Lung (tissue), 12 donors: ENCODE data around the gene TNFRSF18. TPM values are rescaled to one million over a fixed set of nuclear protein-coding genes. Genes with fewer than 3 reads are reported as not detected.

Experiments used
- ATAC-seq: fragments of 200-7000 bp; cut with Tn5 transposase; one replicate; pipeline ENCODE4 v1.9.1; 2020; ENCODE audit warnings: moderate number of reproducible peaks; ENCODE audit not compliant: insufficient read depth, low FRiP score
- DNase-seq, 3 donors: peaks; one replicate each; pipeline ENCODE4 v3.0.0-alpha.2; 2013 to 2017
- H3K27ac ChIP-seq, 2 donors: one replicate each; pipeline ENCODE4 v1.5.1; 2013; ENCODE audit warnings: mild to moderate bottlenecking in 2 of 2, moderate library complexity in 2 of 2, control low read depth in 1 of 2, inconsistent platforms in 1 of 2, low read depth in 1 of 2, low read length in 1 of 2
- H3K27me3 ChIP-seq, 3 donors: one replicate each; pipeline ENCODE4 v1.5.1; 2013; ENCODE audit warnings: low read length in 2 of 3; ENCODE audit not compliant: control insufficient read depth in 3 of 3, insufficient read depth in 3 of 3
- H3K36me3 ChIP-seq, 4 donors: one replicate each; pipeline ENCODE4 v1.5.1; 2013; ENCODE audit warnings: low read length in 4 of 4, mild to moderate bottlenecking in 1 of 4, moderate library complexity in 1 of 4; ENCODE audit not compliant: control insufficient read depth in 4 of 4, insufficient read depth in 4 of 4
- H3K4me1 ChIP-seq, 5 donors: one replicate each; pipeline ENCODE4 v1.5.1; 2013; ENCODE audit warnings: low read length in 5 of 5, mild to moderate bottlenecking in 2 of 5, moderate library complexity in 1 of 5; ENCODE audit not compliant: control insufficient read depth in 5 of 5, insufficient read depth in 5 of 5
- H3K4me3 ChIP-seq: one replicate; pipeline ENCODE4 v1.5.1; 2013; ENCODE audit warnings: mild to moderate bottlenecking, control low read depth, moderate library complexity
- H3K9ac ChIP-seq, 2 donors: one replicate each; pipeline ENCODE4 v1.5.1; 2013; ENCODE audit warnings: low read length in 2 of 2, control low read depth in 1 of 2; ENCODE audit not compliant: insufficient read depth in 1 of 2
- H3K9me3 ChIP-seq, 4 donors: one replicate each; pipeline ENCODE4 v1.5.1; 2013; ENCODE audit warnings: low read length in 3 of 4, mild to moderate bottlenecking in 1 of 4, moderate library complexity in 1 of 4; ENCODE audit not compliant: control insufficient read depth in 4 of 4, insufficient read depth in 3 of 4
- WGBS, 2 donors: extraction: QIAGEN DNeasy Blood & Tissue Kit; methylation state at CpG; one replicate each; pipeline ENCODE4 v1.1.7; 2013; 5-methylcytosine and 5-hydroxymethylcytosine counted together
- polyA plus RNA-seq, 2 donors: library from polyadenylated mRNA; stranded (reverse); fragments of 200-250 nt; gene quantifications; one replicate each; pipeline ENCODE4 v1.2.1, GENCODE V29; 2013
- total RNA-seq, 2 donors: library from RNA; depleted of rRNA in 1 of 2; stranded (reverse); fragments of >200 nt in 1 of 2; gene quantifications; one replicate each; pipeline ENCODE4 v1.2.1, GENCODE V29; 2014 to 2021
- TF ChIP-seq, protein P1 (sequence below): IDR thresholded peaks from 2 replicates; pipeline ENCODE4 v1.5.1; 2012; ENCODE audit warnings: mild to moderate bottlenecking; ENCODE audit errors: control extremely low read depth, extremely low read depth
- donor health status: control.
- donor health status: control.
- donor health status: Bipolar disorder and iron deficiency.
- donor health status: healthy.
- donor health status: DM: yes; HTN: yes; CAD: no.

TNFRSF18 gene
- total and polyA plus RNA-seq, 4 donors = 1.8 to 4.0 (median 2.4) TPM

DNA sequence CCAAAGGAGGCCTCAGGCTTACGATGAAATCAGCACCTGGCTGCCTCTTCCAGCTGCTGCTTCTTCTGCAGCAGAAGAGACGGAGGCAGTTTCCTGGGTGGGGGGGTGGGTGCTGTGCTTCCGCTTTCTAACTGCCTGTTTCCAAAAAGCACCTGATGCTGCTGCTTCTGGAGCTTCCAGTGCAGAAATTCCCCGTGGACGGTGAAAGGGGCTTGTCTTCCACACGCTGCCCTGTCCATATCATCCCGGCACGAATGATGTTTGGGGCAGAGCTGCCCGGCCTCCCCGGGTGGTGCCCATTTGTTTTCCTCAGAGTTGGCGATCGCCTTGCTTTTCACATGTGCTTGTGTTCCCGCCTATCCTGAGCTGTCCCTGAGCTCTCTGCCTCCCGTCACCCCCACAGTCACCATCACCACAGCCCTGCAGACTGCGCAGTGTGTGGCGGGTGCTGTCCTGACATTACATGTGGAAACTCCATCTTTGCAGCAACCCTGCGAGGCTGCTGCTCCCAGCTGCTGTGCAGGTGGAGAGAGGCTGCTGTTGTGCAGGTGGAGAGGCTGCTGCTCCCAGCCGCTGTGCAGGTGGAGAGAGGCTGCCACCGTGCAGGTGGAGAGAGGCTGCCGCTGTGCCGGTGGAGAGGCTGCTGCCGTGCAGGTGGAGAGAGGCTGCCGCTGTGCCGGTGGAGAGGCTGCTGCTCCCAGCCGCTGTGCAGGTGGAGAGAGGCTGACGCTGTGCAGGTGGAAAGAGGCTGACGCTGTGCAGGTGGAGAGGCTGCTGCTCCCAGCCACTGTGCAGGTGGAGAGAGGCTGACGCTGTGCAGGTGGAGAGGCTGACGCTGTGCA is 30.9 kb downstream of the TNFRSF18 start:
- H3K27ac ChIP-seq = no peak overlapping the region
- H3K4me1 ChIP-seq = no peaks in the 10 kb centered on the region
- H3K9me3 ChIP-seq = peaks cover 0 to 13% (median 0%) of the 10 kb centered on the region in 4 donors
- peaks cover 5 to 25% (median 10%) of the 10 kb centered on the region in 3 donors for H3K27me3 ChIP-seq
- H3K9ac ChIP-seq = no peak overlapping the region
- DNase-seq (peak in 1 of 3 donors; percentile 12), ATAC-seq (no peak)
- no peaks in the 10 kb centered on the region for H3K36me3 ChIP-seq
- H3K4me3 ChIP-seq = no peak overlapping the region
- WGBS, 2 donors = 84 to 88% methylated on average over 29 of the region's 29 CpGs
- TF ChIP-seq, protein P1, sequence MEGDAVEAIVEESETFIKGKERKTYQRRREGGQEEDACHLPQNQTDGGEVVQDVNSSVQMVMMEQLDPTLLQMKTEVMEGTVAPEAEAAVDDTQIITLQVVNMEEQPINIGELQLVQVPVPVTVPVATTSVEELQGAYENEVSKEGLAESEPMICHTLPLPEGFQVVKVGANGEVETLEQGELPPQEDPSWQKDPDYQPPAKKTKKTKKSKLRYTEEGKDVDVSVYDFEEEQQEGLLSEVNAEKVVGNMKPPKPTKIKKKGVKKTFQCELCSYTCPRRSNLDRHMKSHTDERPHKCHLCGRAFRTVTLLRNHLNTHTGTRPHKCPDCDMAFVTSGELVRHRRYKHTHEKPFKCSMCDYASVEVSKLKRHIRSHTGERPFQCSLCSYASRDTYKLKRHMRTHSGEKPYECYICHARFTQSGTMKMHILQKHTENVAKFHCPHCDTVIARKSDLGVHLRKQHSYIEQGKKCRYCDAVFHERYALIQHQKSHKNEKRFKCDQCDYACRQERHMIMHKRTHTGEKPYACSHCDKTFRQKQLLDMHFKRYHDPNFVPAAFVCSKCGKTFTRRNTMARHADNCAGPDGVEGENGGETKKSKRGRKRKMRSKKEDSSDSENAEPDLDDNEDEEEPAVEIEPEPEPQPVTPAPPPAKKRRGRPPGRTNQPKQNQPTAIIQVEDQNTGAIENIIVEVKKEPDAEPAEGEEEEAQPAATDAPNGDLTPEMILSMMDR = no peak

DNA sequence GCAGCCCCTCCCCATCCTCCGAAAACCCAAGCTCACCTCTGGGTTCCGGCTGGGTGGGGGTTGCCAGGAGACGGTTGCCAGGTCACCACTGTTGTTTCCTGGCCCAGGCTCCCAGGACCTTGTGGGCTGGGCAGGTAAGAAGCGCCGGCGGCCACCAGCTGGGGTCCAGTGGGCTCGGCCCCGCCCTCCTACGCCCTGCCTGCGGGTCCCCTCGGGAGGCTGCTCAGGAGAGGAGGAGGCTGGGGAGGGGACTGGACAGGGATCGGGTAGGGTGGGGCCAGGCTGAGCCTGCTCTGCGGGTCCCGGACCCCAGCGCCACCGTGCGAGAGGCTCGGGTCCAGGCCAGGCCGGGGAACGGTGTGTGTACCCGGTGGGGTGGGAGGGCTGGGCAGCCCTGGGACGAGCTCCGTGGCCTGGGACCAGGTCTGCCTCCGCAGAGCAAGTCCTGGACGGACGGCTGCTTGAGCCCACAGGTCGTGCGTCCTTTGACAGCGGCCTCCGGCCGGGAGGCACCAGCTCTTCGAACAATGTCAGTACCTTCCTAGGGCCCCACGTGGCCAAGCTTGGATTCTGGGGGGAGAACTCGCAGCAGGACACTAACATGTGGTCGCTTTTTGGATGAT is 32.5 kb downstream of the TNFRSF18 start, which contains the start of gene TTLL10:
Gene TTLL10 (plus strand): TSS at position 88 of the 623 bp plus-strand sequence. CDS start 5,336 bp downstream, outside the sequence.
- ATAC-seq (no peak), DNase-seq (peak; percentile 19 to 73 (median 50))
- Histone ChIP-seq H3K27ac (no peak within 1 kb of the TSS), H3K4me1 (no peaks in the 10 kb centered on the region), H3K9ac (no peak within 1 kb of the TSS), H3K9me3 (peaks cover 0 to 13% (median 0%) of the 10 kb centered on the region in 4 donors), H3K4me3 (no peak within 1 kb of the TSS), H3K36me3 (no peaks in the 10 kb centered on the region), H3K27me3 (peaks cover 9 to 25% (median 10%) of the 10 kb centered on the region in 3 donors)
- 24 to 41% methylated on average over 35 of the region's 35 CpGs for WGBS, 2 donors
- TF ChIP-seq, protein P1 = no peak

DNA sequence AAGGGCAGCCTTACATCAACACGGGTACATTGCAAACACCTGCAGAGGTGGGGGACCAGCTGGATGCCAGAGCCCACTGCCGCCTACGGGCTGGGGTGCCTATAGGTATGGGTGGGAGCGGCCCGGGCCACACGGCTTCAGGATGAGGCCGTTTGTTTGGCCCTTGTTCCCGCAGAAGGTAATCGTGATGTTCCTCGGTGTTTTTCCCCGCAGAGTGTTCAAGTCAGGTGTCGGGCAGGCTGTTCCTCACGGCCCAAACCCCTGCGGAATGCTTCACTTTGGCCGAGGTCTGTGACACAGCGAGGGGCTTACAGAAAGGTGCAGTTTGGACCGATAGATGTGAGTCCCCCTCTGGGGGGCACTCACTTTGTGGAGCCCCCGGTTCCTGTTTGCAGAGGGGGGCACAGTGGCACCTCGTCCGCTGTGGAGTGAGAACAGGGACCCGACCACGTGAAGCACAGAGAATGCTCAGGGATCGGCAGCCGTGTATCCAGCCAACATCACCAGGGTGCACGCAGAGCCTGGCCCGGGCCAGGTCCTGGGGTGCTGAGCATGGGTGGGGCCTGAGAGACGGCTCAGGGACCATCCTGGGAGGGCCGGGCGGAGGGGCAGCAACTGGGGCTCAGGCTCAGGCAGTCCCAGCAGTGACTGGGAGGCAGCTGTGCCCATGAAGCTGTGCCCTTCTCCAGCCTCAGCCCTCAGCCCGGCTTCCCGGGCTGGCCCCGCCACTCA is 33.2 kb downstream of the TNFRSF18 start:
- no peak overlapping the region for H3K27ac ChIP-seq
- TF ChIP-seq, protein P1 = no peak
- peaks cover 9 to 25% (median 10%) of the 10 kb centered on the region in 3 donors for H3K27me3 ChIP-seq
- DNase-seq = peak in 1 of 3 donors; percentile 9
- no peak overlapping the region for H3K9ac ChIP-seq
- no peaks in the 10 kb centered on the region for H3K4me1 ChIP-seq
- H3K9me3 ChIP-seq = peaks cover 0 to 13% (median 0%) of the 10 kb centered on the region in 4 donors
- no peaks in the 10 kb centered on the region for H3K36me3 ChIP-seq
- no peak for ATAC-seq
- 49 to 61% methylated on average over 31 to 32 of the region's 32 CpGs for WGBS, 2 donors
- no peak overlapping the region for H3K4me3 ChIP-seq
